GM20431 (cell line): Measurements from ENCODE around the gene TMEM26.

Experiments
- in situ Hi-C: fragments of 300-500 bp; cut with MseI, MboI; formaldehyde crosslinking; loops from one replicate; pipeline ENCODE4 v1.15.0; 2020; ENCODE audit warnings: low sequenced_read_pairs; ENCODE audit not compliant: unreplicated experiment

Gene TMEM26

DNA sequence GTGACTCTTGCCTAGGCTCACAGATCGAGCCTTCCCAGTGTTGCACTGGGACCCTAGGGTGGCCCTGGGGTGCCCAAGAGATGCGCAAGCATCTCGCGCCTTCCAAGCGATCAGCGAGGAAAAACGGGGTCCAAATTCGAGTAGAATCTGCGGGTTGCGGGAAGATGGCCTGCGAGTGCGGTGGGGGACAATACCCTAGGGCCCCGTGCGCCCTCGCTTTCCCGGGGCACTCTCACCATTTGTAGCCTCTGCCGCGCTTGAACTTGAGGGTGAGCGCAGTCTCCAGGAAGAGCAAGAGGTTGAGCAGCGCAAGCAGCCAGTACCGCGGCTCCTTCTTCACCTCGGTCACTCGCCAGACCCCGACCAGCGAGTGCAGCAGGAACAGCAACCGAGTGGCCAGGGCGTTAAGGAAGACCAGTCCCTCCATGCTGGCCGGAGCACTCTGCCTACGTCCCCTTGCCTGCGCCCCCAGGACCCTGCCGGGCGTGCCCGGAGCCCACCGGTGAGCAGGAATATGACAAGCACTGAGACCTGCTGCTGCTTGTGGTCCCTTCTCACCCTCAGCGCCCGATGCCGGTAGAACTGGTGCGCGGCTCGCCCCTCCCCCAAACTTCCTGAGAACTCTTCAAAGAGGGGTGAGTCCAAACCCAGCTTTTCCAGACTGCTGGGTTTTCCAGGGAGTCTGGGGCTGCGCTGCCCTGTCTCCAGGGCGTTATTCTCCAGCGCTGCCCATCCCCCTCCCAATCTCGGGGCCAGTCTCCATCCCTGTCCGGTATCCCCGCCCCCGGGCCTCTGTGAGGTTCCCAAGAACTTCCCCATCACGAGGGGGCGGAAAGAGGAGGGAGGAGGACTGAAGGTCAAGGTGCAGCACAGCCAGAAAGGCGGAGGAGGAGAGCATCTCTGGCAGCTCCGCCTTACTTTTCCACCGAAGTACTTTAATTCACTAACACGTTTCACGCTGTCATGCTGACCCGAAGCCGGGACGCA lies at the start of gene TMEM26:
Gene TMEM26, minus strand, starts transcription at position 727 of the 987 bp plus-strand sequence. Its CDS starts 300 bp downstream, at position 427.
- in situ Hi-C loops, result no loop called here

DNA sequence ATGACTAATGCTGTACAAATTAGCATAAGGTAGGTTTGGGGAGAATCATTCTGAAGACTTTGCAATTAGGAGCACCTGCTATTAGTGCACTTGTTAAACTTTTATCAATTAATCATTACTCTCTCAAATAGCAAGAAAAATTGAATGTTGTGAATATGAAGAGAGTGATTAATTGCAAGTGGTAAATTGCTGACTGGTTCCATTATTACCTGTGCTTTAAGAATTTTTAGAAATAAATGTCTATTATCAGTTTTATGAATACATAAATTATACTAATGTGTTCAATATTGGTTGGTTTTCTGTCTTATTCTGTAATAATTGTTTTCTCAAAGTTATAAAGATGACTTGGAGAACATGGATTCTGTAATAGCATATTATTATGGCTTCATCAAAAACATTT lies 47.3 kb upstream of the TMEM26 start:
- in situ Hi-C loops, result no loop called here

DNA sequence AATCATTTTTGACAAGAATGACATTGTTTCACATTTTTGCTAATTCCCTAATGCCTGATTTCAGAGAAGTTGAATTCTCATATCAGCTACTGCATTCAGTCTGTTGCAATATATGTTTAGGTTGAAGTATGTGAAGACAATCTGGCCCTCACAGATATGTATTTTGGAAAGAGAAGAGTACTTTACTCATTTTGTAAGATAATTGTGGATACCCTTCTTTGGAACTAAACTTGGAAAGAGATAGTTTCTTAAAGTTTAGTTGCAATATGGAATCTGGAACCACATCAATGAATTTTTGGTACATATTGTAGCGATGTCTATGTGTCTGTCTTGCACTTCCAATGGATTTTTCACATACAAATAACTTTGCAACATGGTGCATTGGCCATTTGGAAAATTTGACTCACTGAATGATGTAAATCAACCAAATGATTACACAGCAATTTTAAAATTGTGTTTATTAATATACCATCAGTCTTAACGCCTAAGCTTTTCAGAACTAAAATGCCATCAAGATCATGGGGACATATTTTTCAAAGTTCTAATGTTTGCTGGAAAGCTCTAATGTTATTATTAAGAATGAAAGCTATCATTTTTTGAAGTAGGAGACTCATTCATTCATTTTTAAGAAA lies 39.3 kb upstream of the TMEM26 start:
- in situ Hi-C loops, result no loop called here

DNA sequence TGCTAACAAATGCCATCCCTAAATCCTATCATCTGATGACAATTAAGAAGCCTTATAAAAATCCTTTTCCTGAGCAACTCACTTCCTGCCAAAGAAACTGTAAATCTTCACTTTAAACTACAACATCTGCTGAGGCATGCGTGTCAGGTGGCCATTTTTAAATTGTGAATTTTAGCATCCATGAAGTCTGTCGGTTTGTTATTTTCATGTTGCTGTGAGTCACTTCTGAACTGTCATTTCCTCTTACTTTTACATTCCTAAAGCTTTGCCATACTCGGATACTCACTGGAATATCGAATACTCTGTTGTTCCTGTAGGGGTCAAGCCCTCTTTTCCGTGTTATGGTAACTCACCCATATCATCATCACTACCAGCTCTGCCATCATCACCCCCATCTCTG lies 34.3 kb upstream of the TMEM26 start:
- in situ Hi-C loops, result no loop called here

DNA sequence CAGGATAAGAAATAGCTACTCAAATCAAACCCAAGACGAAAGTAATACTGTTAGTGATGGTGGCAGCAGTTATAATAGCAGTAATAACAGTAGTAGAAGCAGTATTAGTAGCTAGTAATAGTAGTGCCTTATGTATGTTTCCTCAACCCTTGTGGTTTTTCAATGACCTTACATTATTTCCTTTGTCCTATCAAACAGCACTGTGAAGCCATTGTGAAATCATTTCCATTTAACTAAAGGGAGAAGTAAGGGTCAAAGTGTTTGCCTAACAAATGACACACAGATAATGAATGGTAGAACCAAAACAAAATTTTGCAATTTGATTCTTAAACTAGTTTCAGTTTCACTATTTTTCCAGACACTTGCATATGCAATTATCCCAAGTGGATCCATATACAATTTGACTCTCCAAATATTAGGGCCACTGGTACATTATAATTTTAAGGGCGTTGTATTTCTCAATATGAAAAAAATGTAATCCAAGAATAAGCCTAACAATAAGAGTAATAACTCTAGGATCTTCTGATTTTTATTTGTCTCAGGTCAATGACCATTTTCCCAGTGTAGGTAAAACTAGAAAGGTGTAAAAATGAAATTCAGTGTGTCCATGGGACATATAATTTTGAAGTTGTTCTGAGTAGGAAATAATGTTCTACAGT lies 33.7 kb upstream of the TMEM26 start:
- in situ Hi-C loops, result no loop called here

DNA sequence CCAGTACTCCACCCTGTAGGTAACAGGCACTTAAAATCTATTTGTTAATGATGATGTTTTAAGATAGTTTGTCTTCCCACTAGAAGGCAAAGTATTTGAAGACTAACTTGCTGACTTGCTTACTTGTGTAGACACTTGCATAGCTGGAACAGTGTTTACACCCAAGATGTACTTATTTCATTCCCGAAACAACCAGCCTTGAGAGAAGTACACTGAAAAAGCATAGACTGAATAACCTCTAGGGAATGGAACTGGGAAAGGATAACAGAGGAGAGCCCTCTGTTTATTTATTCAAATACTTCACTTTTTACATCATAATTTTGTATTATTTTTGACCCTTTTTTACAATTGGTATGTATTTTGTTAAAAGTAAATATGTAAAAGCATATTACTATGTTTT lies 33.1 kb upstream of the TMEM26 start:
- in situ Hi-C loops, result no loop called here

DNA sequence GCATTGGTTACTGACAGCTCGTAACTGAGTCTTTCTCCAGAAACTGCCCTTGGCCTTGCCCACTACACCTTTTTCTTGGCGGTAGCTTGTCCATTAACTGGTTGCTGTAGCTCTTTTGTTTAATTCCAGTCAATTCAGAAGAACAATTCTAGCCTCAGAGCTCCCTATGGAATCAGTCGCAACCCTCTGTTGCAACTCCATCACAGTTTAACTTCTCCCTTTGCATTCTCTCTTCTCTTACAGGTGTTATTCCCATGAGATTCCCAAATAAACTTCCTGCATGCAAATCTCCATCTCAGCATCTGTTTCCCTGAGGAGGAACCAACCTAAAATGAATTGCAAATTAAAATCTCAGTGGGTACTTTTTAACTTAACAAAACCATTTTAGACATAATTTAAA lies 28.4 kb upstream of the TMEM26 start:
- in situ Hi-C loops, result no loop called here

DNA sequence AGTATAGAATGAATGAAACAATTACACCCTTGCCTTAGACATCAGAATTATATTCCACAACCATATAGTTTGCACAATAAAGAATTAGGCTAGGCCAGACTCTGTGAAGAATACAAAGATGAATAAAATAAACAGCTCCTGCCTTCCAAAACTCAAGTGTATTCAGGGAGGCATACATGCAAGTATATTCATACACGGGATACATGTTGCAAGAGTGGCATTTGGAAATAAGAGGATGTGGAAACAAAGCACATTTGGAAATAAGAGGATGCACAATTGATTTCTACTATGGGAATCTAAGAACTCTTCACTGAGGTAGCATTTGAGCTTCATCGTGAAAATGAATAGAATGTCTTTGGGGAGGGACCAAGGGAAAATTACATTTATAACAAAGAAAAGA lies 27.0 kb upstream of the TMEM26 start:
- in situ Hi-C loops, result no loop called here

DNA sequence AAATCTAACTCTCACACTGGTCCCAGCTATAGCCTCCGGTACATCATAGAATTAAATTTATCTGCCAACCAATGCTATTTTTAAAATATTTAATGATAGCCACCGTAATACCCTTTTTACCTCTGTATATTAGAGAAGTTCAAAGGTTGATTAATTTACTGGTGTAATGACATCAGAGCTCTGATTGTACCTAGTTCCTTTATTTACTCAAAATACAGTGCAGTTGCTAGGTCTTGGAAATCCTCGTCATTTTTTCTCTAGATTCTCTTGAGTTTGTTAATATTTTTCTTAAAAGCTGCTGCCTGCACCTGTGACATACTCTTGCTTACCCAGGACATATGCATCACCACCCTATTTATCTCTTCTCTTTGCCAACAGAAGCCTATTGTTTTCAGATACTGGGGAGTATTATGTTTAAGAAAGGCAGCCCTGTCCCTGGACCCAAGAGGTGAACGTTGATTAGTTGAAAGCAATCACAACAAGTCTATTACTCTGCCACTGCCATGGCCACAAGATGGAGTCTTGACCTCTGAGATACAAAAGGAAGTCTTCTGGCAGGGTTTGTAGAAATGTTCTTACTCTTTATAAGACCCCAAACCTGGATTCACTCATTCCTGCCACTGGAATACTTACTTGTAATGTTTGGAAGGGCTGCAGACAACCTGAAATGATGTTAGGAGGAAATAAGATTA lies 25.6 kb upstream of the TMEM26 start:
- in situ Hi-C loops, result no loop called here

DNA sequence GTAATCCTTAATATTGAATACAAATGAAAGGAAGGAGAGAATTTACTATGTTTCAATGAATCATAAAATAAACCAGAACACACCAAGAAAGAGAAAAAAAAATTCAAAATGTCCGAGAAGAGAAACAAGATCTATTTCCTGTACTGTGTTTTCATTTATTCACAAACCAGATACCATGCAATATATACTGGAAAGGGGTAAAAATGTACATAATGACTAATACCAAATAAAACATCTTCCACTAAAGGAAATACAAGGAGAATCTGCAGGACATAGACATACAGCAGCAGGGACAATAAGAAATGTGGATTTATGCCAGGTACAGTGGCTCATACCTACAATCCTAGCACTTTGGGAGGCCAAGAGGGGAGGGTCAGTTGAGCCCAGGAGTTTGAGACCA lies 24.3 kb upstream of the TMEM26 start:
- in situ Hi-C loops, result no loop called here

DNA sequence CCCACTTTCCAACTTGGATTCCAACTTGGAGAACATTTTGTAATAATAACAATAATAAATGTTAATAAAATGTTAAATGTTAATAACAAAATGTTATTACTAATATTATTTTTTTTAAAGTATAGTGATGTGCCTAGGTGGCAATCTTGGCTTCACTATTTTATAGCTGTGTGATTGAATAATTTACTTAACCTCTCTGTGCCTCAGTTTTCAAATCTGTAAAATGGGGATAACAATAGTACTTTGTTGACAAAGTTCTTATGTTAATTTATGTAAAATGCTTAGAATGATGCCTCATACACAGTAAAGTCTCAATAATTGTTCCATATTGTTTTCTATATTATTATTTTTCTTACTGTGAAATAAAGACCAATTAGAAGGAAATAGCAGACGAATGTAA lies 23.3 kb upstream of the TMEM26 start:
- in situ Hi-C loops, result no loop called here

DNA sequence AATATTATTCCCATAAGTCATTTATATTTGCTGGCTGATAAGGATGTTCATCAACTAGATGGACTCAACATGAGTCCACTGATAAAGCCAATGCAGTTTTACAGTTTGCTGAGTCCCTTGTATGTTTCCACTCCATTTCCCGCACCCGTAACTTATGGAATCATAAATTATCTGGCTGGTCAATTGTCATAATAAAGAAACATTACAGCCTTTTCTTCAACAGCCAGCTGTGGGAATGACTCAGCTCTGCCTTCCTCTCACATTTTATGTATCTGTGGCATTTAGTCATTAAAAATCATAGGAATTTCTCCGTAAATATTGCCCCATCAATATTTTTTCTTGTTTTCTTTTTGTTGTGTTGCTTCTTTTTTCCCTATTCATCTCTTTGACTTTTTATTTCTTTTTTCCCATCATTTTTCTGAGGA lies 22.3 kb upstream of the TMEM26 start:
- in situ Hi-C loops, result no loop called here

DNA sequence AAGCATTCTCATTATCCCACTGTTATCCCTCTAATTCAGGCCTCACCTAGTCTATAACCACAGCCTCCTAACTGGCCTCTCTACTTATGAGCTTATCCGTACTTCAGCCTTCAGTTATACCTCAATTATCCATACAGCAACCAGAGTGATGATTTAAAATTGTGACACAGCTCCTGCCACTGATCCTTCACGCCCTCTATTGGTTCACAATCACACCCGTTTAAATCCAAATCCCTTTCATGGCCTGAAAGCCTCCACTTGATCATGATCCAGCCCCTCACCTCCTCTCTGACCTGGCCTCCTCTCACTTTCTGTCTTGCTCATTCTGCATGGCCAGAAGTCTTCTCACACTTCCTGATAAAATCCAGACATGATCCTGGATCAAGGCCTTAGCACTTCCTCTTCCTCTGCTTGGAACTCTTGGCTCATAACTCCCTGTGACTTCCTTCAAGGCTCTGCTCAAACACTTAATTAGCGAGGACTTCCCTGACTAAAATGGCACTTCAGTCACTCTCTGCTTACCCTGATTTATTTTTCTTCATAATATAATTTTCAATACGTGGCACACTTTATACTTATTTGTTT lies 19.0 kb upstream of the TMEM26 start:
- in situ Hi-C loops, result no loop called here

DNA sequence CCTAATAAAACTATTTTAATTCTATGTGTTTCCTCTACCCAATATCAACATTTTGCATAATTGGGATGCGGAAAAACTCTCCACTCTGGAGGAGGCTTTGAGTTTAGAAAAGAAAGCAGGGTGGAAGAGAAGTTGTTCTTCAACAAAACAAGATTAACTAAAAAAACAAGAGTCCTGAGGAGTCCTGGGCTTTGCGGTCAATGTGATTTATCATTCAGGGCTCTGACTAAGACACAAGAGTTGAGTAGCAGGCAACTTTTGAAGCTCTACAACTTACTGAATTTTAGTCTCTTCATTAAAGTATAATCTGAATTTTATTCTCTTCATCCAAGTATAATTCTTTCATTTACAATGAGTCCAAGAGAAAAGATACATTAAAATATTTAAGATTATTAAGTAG lies 18.3 kb upstream of the TMEM26 start:
- in situ Hi-C loops, result no loop called here

DNA sequence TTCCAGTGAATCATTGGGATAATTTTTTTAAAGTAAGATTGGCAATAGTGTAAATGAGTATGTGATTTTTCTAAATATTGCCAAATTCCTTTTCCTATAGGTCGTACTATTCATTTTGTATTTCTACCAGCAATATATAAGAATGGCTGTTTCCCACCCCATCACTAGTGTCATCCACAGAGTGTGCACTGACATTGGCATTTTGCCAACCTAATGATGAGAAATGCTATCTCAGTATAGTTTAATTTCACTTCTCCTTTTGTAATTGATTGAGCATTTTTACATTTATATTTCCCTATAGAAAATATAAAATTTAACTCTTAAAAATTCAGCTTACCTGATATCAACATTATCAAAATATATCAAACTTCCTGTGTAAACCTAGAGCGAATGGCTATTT lies 17.6 kb upstream of the TMEM26 start:
- in situ Hi-C loops, result no loop called here

DNA sequence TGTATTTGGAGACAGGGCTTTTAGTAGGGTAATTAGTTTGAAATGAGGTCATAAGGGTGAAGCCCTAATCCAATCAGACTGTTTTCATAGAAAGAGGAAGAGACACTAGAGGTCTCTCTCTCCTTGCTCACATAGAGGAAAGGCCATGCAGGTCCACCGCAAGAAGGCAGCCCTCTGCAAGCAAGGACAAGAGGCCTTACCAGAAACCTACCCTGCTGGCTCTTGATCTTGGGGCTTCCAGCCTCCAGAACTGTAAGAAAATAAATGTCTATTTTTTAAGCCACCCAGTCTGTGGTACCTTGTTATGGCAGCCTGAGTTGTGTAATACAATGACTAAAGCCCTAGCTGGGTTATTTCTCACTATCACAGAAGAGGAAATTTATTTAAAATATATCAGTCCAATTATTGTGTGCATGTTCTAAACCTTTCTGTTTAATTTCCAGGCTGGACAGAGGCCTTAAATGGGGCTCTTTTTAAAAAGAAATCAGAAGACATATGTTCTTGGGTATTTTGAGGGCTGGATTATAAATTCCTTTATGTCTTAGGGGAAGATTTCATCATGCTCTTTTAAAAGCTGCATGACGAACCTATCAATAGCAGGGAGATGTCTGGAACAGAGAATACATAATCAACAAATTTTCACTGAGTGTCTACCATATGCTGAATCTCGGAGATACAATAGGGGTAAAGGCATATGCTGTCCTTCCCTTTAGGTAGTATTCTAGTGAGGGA lies 12.9 kb upstream of the TMEM26 start:
- in situ Hi-C loops, result no loop called here

DNA sequence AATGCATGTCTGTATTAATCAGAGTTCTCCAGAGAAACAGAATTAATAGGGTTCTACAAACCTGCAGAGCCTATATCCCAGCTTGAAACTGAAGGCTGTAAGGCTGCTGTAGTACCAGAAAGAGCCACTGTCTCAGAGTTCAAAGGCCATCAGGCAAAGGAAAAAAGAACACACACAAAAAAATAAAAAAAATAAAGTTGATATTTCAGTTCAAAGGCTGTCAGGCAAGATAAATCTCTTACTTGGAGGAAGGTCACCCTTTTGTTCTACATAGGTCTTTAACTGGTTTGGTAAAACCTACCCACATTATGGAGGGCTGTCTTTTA lies 12.0 kb upstream of the TMEM26 start:
- in situ Hi-C loops, result no loop called here

DNA sequence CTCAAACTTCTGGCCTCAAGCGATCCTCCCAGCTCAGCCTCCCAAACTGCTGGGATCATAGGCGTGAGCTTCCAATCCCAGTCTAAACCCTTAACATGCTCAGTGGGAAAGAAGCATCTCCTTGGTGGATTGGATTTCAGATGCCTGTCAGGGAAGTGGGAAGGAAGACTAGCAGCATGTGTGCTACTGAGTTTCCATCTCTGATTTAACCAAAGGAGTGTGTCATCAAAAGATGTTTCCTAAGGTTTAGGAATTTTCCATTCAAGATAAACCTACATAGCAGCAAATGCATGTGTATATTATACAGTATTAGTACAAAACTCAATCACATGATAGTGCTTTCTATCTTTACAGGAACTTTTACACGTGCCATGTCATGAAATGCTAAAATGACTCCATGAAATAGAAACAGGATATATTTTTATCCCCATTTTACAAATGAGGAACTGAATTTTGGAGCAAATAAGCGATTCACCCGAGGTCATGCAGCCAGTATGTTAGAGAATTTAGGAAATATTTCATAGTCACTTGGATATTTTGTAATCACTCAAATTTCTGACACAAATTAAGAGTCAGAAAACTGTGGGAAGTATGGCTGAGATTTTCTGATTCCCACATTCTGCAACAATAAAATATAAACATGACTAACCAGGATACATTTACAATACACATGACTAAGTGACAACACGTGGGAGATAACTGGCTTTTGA lies 11.4 kb upstream of the TMEM26 start:
- in situ Hi-C loops, result no loop called here
